SK-N-SH (cell line): ENCODE data around the gene DCHS2. TPM values are rescaled to one million over a fixed set of nuclear protein-coding genes. Genes with fewer than 3 reads are reported as not detected.

Experiments
- CTCF ChIA-PET: fragments of 300-600, 350-600 bp; formaldehyde crosslinking; extraction: SDS; loops from one replicate; lab custom pipeline; 2021; lab: Yijun Ruan, JAX
- POLR2A ChIA-PET: fragments of 350-600 bp; sonication (Branson Sonifier 250); formaldehyde crosslinking; extraction: SDS; loops from one replicate; lab custom pipeline; 2020; ENCODE audit warnings: antibody characterized with exemption, inconsistent platforms; lab: Yijun Ruan, JAX
- DNase-seq: peaks from one replicate; pipeline ENCODE4 v3.0.0; 2012
- H2AFZ ChIP-seq: fragments of 200-600 bp; sonication (generic); 2 replicates; pipeline ENCODE4 v1.8.1; 2016; ENCODE audit warnings: antibody characterized with exemption, mild to moderate bottlenecking, low read depth
- H3F3A ChIP-seq: fragments of 200-600 bp; sonication (generic); replicated peaks from 2 replicates; pipeline ENCODE3; 2016; ENCODE audit warnings: antibody characterized with exemption, mild to moderate bottlenecking; ENCODE audit not compliant: insufficient read depth
- H3K27ac ChIP-seq, 2 experiments: fragments of 200-500 bp in 1 of 2; fragments of 200-600 bp in 1 of 2; sonication (Bioruptor generic) in 1 of 2; sonication (generic), shearing (Covaris generic) in 1 of 2; 2 replicates each; pipeline versions ENCODE4 v1.5.1 to v1.6.1; 2014 to 2016; ENCODE audit warnings: low read depth in 2 of 2, inconsistent platforms in 1 of 2, low read length in 1 of 2, mild to moderate bottlenecking in 1 of 2, mixed read lengths in 1 of 2
- H3K27me3 ChIP-seq: fragments of 200-600 bp; sonication (generic), shearing (Covaris generic); 2 replicates; pipeline ENCODE4 v1.6.1; 2016; ENCODE audit warnings: mixed run types; ENCODE audit not compliant: insufficient read depth
- H3K36me3 ChIP-seq, 2 experiments: fragments of 200-500 bp in 1 of 2; fragments of 200-600 bp in 1 of 2; sonication (Bioruptor generic) in 1 of 2; sonication (generic) in 1 of 2; replicated peaks in 1 of 2; 2 replicates each; pipeline versions ENCODE3 to v1.5.1; 2014 to 2016; ENCODE audit warnings: low read length in 1 of 2, mild to moderate bottlenecking in 1 of 2; ENCODE audit not compliant: insufficient read depth in 2 of 2, control insufficient read depth in 1 of 2
- H3K4me1 ChIP-seq, 2 experiments: fragments of 200-500 bp in 1 of 2; fragments of 200-600 bp in 1 of 2; sonication (Bioruptor generic) in 1 of 2; sonication (generic), shearing (Covaris generic) in 1 of 2; 2 replicates each; pipeline versions ENCODE4 v1.5.1 to v1.6.1; 2014 to 2016; ENCODE audit warnings: low read depth in 1 of 2, low read length in 1 of 2, mixed run types in 1 of 2; ENCODE audit not compliant: insufficient read depth in 2 of 2, control insufficient read depth in 1 of 2
- H3K4me2 ChIP-seq: fragments of 200-600 bp; sonication (generic), shearing (Covaris generic); 2 replicates; pipeline ENCODE4 v1.6.1; 2017; ENCODE audit warnings: mixed run types
- H3K4me3 ChIP-seq, 2 experiments: fragments of 200-500 bp in 1 of 2; fragments of 200-600 bp in 1 of 2; sonication (Bioruptor generic) in 1 of 2; sonication (generic), shearing (Covaris generic) in 1 of 2; 2 replicates each; pipeline versions ENCODE4 v1.5.1 to v1.8.1; 2014 to 2016; ENCODE audit warnings: low read depth in 2 of 2, inconsistent platforms in 1 of 2, low read length in 1 of 2, mild to moderate bottlenecking in 1 of 2, mixed read lengths in 1 of 2, moderate library complexity in 1 of 2
- H3K79me2 ChIP-seq: fragments of 200-600 bp; sonication (generic); 2 replicates; pipeline ENCODE4 v1.8.1; 2017; ENCODE audit warnings: mild to moderate bottlenecking; ENCODE audit not compliant: insufficient read depth
- H3K9ac ChIP-seq: fragments of 200-600 bp; sonication (generic); 2 replicates; pipeline ENCODE4 v1.6.1; 2017; ENCODE audit warnings: mixed run types
- H3K9me2 ChIP-seq: fragments of 200-600 bp; sonication (generic); 2 replicates; pipeline ENCODE4 v1.6.1; 2017; ENCODE audit warnings: mixed run types
- H3K9me3 ChIP-seq: fragments of 200-600 bp; sonication (generic); 2 replicates; pipeline ENCODE4 v1.6.1; 2017; ENCODE audit warnings: mixed run types, mild to moderate bottlenecking, moderate library complexity
- H4K20me1 ChIP-seq: fragments of 200-600 bp; sonication (generic); 2 replicates; pipeline ENCODE4 v1.6.1; 2017; ENCODE audit warnings: mild to moderate bottlenecking, mixed run types; ENCODE audit not compliant: insufficient read depth
- CHD2 ChIP-seq: fragments of 150-350 bp; IDR thresholded peaks from 2 replicates; pipeline ENCODE4 v1.6.1; 2018; ENCODE audit warnings: low read length; ENCODE audit not compliant: partially characterized antibody
- ELF1 ChIP-seq: IDR thresholded peaks from 2 replicates; pipeline ENCODE4 v1.4.0; 2012
- EP300 ChIP-seq, 2 experiments: IDR thresholded peaks; 2 replicates each; pipeline versions ENCODE4 v1.4.0 to v1.6.1; 2012; ENCODE audit warnings: borderline replicate concordance in 1 of 2, low read depth in 1 of 2, low read length in 1 of 2
- FOSL2 ChIP-seq: IDR thresholded peaks from 2 replicates; pipeline ENCODE4 v1.4.0; 2012; ENCODE audit warnings: low read depth, mild to moderate bottlenecking, moderate library complexity, borderline replicate concordance
- FOXJ3 ChIP-seq: sonication (generic); formaldehyde crosslinking; IDR thresholded peaks from 2 replicates; pipeline ENCODE4 v1.5.1; 2020; ENCODE audit warnings: mild to moderate bottlenecking, missing genetic modification reagents
- GABPA ChIP-seq: IDR thresholded peaks from 2 replicates; pipeline ENCODE4 v1.4.0; 2012; ENCODE audit warnings: low read depth, mild to moderate bottlenecking
- JUND ChIP-seq: IDR thresholded peaks from 2 replicates; pipeline ENCODE4 v1.4.0; 2012
- MEF2A ChIP-seq: IDR thresholded peaks from 2 replicates; pipeline ENCODE4 v1.4.0; 2012; ENCODE audit warnings: low read depth, borderline replicate concordance
- MXI1 ChIP-seq: IDR thresholded peaks from 2 replicates; pipeline ENCODE4 v1.6.1; 2012; ENCODE audit warnings: mild to moderate bottlenecking, low read depth, low read length, improper control_type of control experiment
- NRF1 ChIP-seq: IDR thresholded peaks from 2 replicates; pipeline ENCODE4 v1.6.1; 2012; ENCODE audit warnings: low read depth, mild to moderate bottlenecking, low read length
- POLR2AphosphoS5 ChIP-seq: IDR thresholded peaks from 2 replicates; pipeline ENCODE4 v1.6.1; 2012; ENCODE audit warnings: low read depth, low read length
- RAD21 ChIP-seq: IDR thresholded peaks from 2 replicates; pipeline ENCODE4 v1.6.1; 2012; ENCODE audit warnings: mild to moderate bottlenecking, low read length
- RCOR1 ChIP-seq: fragments of 150-350 bp; IDR thresholded peaks from 2 replicates; pipeline ENCODE4 v1.6.1; 2017; ENCODE audit warnings: antibody characterized with exemption, low read length
- REST ChIP-seq: IDR thresholded peaks from 2 replicates; pipeline ENCODE4 v1.6.1; 2012; ENCODE audit warnings: mild to moderate bottlenecking, low read depth, low read length, moderate library complexity
- RFX5 ChIP-seq: IDR thresholded peaks from 2 replicates; pipeline ENCODE4 v1.6.1; 2012; ENCODE audit warnings: mild to moderate bottlenecking, improper control_type of control experiment, low read length
- RXRA ChIP-seq: IDR thresholded peaks from 2 replicates; pipeline ENCODE4 v1.4.0; 2012; ENCODE audit warnings: low read depth, mild to moderate bottlenecking, borderline replicate concordance
- TCF12 ChIP-seq: IDR thresholded peaks from 2 replicates; pipeline ENCODE4 v1.4.0; 2012
- TEAD4 ChIP-seq: IDR thresholded peaks from 2 replicates; pipeline ENCODE4 v1.4.0; 2012; ENCODE audit warnings: mild to moderate bottlenecking, borderline replicate concordance; ENCODE audit not compliant: insufficient read depth
- USF1 ChIP-seq: IDR thresholded peaks from 2 replicates; pipeline ENCODE4 v1.4.0; 2012; ENCODE audit warnings: low read depth, borderline replicate concordance
- WGBS: methylation state at CpG from one replicate; pipeline ENCODE4 v1.1.6; 2017; ENCODE audit warnings: low lambda C conversion rate; 5-methylcytosine and 5-hydroxymethylcytosine counted together
- polyA plus RNA-seq, 3 experiments: library from polyadenylated mRNA; depleted of rRNA; stranded (reverse); fragments of >200 nt; gene quantifications; 2 replicates each; pipeline ENCODE4 v1.2.3, GENCODE V29; 2012
- TF ChIP-seq, protein P1 (sequence below): IDR thresholded peaks from 2 replicates; pipeline ENCODE4 v1.4.0; 2012; ENCODE audit warnings: low read depth, borderline replicate concordance
- TF ChIP-seq, protein P2 (sequence below): fragments of 150-350 bp; IDR thresholded peaks from 2 replicates; pipeline ENCODE4 v1.6.1; 2016; ENCODE audit warnings: mild to moderate bottlenecking, low read depth, low read length
- TF ChIP-seq, protein P3 (sequence below): IDR thresholded peaks from 2 replicates; pipeline ENCODE4 v1.4.0; 2012; ENCODE audit warnings: low read depth

DCHS2 gene
- polyA plus RNA-seq, 1 of the 3 experiments (the other 2 are of a cell fraction): not detected

DNA sequence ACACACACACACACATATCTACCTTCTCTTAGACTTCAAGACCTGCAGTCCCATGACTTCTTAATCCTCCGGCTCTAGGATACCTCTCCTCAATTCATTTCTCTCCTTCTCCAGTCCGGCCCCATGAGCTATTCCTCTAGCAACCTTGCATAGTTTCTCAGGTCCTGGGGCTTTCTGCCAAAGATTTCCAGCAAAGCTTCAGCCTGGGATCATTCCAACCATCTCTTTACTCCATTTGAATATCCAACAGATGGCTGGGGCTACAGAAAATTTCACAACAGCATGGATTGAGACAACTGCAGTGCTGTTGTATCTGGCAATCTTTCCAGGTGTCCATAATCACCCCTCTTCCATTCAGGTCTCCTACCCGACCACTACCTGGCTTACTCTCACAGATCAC lies 184.1 kb downstream of the DCHS2 start (continued):
- TF ChIP-seq, protein P1, sequence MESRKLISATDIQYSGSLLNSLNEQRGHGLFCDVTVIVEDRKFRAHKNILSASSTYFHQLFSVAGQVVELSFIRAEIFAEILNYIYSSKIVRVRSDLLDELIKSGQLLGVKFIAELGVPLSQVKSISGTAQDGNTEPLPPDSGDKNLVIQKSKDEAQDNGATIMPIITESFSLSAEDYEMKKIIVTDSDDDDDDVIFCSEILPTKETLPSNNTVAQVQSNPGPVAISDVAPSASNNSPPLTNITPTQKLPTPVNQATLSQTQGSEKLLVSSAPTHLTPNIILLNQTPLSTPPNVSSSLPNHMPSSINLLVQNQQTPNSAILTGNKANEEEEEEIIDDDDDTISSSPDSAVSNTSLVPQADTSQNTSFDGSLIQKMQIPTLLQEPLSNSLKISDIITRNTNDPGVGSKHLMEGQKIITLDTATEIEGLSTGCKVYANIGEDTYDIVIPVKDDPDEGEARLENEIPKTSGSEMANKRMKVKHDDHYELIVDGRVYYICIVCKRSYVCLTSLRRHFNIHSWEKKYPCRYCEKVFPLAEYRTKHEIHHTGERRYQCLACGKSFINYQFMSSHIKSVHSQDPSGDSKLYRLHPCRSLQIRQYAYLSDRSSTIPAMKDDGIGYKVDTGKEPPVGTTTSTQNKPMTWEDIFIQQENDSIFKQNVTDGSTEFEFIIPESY: no peak
- TF ChIP-seq JUND (no peak), RFX5 (no peak), RXRA (no peak), RAD21 (no peak)

GRCh38 chr4:154305616-154306015 lies 186.0 kb downstream of the DCHS2 start:
- 1% methylated on average over 5 of the region's 5 CpGs for WGBS
- ChIA-PET POLR2A (no interaction called here), CTCF (no interaction called here)
- DNase-seq: no peak
- Histone ChIP-seq H3K27me3 (0 out of 2 replicates have a peak, but pooled peaks cover under 1% of the 10 kb centered on the region), H3F3A (no peaks in the 10 kb centered on the region), H3K9ac (no peak overlapping the region), H3K36me3 (no peaks in the 10 kb centered on the region), H3K4me3 (no peak overlapping the region), H2AFZ (no peak overlapping the region), H3K4me1 (no peaks in the 10 kb centered on the region), H4K20me1 (no peaks in the 10 kb centered on the region), H3K4me2 (no peak overlapping the region), H3K9me3 (no peaks in the 10 kb centered on the region), H3K27ac (no peak overlapping the region), H3K79me2 (no peaks in the 10 kb centered on the region), H3K9me2 (no peaks in the 10 kb centered on the region)
- TF ChIP-seq JUND: no peak
- TF ChIP-seq NRF1: no peak
- no peak for TF ChIP-seq USF1
- TF ChIP-seq ELF1: no peak
- no peak for TF ChIP-seq CHD2
- TF ChIP-seq, protein P2, sequence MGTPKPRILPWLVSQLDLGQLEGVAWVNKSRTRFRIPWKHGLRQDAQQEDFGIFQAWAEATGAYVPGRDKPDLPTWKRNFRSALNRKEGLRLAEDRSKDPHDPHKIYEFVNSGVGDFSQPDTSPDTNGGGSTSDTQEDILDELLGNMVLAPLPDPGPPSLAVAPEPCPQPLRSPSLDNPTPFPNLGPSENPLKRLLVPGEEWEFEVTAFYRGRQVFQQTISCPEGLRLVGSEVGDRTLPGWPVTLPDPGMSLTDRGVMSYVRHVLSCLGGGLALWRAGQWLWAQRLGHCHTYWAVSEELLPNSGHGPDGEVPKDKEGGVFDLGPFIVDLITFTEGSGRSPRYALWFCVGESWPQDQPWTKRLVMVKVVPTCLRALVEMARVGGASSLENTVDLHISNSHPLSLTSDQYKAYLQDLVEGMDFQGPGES: no peak
- no peak for TF ChIP-seq FOSL2
- no peak for TF ChIP-seq EP300 (IDR thresholded peaks at IDR 0.05; ENCODE audit: borderline replicate concordance in 1 of 2, low read depth in 1 of 2, low read length in 1 of 2)
- TF ChIP-seq FOXJ3 (CRISPR knock-in tag): no peak
- TF ChIP-seq POLR2AphosphoS5: no peak
- TF ChIP-seq, protein P3, sequence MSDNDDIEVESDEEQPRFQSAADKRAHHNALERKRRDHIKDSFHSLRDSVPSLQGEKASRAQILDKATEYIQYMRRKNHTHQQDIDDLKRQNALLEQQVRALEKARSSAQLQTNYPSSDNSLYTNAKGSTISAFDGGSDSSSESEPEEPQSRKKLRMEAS: no peak
- TF ChIP-seq MXI1: no peak
- no peak for TF ChIP-seq RAD21
- TF ChIP-seq TEAD4: no peak
- no peak for TF ChIP-seq GABPA
- TF ChIP-seq TCF12: no peak
- TF ChIP-seq RCOR1: no peak
- no peak for TF ChIP-seq MEF2A
- TF ChIP-seq REST: no peak
